Myocyte (in vitro differentiated cells): ENCODE results near the gene SLC9A7. TPM values are rescaled to one million over a fixed set of nuclear protein-coding genes. Genes with fewer than 3 reads are reported as not detected.

Experiments used
- DNase-seq: peaks from one replicate; pipeline ENCODE4 v3.0.0-alpha.2; 2012; ENCODE audit warnings: low read depth
- total RNA-seq: library from RNA; depleted of rRNA; stranded (reverse); fragments of >200 nt; gene quantifications from 2 replicates; pipeline ENCODE4 v1.2.3, GENCODE V29; 2014

The SLC9A7 gene
- total RNA-seq, 1 donor from 2014 or later, result 36.0 TPM

DNA sequence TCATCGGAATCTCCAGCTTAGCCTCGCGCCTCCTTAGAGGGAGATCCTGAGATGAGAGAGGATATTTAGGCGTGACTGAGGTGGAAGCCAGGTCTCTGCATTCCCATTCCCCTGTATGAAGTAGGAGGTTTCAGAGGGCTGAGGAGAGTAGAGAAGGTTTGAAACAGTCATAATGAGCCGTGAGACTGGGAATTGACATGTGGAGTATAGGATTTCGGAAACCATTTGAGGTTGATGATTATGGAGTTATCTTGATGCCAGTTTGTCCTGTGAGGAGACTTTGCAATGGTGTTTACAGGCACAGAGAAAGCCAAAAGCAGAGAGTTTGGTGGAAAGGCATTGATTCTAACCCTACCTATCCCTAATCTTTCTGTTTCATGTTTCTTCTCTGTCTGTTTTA lies 183.3 kb downstream of the SLC9A7 start:
- DNase-seq, result no peak

DNA sequence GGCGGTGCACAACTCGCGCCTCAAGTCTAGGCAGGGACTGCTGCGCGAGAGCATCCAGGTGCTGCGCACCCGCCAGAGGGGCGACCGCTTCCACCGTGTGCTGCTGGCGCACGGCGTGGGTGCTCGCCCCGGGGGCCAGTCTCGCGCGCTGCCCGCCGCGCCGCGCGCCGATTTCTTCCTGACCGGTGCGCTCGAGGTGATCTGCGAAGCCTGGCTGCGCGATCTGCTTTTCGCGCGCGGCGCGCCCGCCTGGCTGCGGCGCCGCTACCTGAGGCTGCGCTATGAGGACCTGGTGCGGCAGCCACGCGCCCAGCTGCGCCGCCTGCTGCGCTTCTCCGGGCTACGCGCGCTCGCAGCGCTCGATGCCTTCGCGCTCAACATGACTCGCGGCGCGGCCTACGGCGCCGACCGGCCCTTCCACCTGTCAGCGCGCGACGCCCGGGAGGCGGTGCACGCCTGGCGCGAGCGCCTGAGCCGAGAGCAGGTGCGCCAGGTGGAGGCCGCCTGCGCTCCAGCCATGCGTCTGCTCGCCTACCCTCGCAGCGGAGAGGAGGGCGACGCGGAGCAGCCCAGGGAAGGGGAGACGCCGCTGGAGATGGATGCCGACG lies 184.0 kb downstream of the SLC9A7 start:
- DNase-seq, result no peak

DNA sequence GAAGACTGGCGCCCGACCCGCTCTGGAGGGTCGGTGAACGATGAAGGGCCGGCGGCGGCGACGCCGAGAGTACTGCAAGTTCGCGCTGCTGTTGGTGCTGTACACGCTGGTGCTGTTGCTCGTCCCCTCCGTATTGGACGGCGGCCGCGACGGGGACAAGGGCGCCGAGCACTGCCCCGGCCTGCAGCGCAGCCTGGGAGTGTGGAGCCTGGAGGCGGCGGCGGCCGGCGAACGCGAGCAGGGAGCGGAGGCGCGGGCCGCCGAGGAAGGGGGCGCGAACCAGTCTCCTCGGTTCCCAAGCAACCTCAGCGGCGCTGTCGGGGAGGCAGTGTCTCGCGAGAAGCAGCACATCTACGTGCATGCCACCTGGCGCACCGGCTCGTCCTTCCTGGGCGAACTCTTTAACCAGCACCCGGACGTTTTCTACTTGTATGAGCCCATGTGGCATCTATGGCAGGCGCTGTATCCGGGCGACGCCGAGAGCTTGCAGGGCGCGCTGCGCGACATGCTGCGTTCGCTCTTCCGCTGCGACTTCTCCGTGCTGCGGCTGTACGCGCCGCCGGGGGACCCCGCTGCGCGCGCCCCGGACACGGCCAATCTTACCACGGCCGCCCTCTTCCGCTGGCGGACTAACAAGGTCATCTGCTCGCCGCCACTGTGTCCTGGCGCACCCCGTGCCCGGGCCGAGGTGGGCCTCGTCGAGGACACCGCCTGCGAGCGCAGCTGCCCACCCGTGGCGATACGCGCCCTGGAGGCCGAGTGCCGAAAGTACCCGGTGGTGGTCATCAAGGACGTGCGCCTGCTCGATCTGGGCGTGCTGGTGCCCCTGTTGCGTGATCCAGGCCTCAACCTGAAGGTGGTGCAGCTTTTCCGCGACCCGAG lies 184.8 kb downstream of the SLC9A7 start:
- DNase-seq, result no peak

DNA sequence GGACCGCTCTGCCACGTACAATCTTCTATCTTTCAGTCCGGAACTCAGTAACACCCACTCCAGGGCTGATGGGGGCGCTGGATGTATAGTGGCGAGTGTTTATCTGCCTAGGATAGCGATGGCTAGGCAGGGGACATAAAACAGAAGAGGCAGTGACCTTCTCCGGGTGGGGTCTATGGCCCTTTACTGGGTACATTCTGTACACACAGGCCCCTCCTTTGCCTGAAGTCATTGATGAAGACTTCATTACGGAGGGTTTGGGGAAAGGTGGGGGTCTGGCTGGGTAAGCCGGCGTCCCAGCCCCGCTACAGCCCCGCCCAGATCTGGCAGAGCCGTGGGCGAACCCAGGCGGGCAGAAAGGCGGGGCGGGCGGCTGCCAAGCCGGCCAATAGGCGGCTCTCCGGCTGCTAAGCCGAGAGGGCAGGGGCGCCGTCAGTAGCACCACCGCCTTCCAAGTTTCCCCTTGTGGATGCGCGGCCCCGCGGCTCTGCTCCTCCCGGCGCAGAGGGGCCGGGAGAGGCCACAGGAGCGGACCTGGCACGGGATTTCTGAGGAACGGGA lies 185.5 kb downstream of the SLC9A7 start, which contains the start of gene CHST7:
TSS of gene CHST7 (plus strand) at position 435 of the 561 bp plus-strand sequence. CDS start 167 bp downstream, outside the sequence.
- DNase-seq, result peak; percentile 69

DNA sequence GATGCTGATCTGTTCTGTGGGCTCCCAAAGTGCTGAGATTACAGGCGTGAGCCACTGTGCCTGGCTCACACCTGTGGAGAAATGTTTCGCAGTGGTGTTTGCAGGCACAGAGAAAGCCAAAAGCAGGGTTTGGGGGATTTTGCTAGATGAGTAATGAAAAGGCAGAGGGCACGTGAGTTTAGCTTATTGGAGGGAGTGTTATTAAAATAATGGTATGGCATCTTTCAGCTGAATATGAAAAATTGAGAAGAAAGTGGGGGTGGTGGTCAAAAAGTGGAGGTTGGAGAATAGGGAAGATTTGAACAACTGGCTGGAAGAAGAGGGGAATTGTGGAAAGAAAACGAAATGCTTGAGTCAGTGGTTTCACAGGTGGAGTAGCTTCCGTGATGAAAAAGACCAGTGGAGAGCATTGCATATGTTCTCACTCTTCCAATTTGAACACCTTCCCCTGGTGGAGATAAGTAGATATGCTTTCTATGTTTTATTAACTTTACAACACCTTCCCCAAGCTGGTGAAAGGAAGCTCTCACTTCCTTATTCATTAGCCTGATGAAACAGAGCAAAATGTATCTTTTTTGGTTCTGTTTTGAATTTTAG lies 186.5 kb downstream of the SLC9A7 start:
- no peak for DNase-seq

DNA sequence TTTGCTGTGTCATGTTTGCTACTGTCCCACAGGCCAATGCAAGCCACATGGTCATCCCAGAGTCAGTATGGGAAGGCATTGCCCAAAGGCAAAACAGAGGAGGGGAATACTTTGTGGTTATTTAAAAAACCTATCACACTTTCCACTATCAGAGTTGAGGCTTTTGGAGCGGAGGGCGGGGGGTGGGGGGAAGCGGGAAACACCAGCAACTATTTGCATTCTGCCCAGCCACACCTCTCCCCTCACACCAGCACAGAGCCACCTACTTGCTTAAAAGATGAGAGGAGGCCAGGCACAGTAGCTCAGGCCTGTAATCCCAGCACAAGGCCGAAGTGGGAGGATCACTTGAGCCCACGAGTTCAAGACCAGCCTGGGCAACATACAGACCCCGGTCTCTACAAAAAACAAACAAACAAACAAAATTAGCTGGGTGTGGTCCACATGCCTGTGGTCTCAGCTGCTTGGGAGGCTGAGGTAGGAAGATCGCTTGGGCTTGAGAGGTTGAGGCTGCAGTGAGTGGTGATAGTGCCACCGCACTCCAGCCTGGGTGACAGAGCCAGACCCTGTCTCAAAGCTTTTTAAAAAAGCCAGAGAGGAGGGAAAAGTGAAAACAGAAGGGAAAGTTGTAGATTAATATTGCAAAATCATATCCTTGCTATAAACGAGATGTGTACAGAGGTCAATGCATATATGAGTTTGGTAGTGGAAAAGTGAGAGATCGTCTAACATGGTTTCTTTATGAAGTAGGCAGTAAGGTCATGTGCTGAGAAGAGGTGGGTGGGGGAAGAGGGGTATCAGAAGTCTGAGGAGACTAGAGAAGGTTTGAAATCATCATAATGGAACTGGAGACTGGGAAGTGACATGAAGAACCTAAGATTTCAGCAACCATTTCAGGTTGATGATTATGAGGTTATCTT lies 187.2 kb downstream of the SLC9A7 start:
- DNase-seq, result no peak

DNA sequence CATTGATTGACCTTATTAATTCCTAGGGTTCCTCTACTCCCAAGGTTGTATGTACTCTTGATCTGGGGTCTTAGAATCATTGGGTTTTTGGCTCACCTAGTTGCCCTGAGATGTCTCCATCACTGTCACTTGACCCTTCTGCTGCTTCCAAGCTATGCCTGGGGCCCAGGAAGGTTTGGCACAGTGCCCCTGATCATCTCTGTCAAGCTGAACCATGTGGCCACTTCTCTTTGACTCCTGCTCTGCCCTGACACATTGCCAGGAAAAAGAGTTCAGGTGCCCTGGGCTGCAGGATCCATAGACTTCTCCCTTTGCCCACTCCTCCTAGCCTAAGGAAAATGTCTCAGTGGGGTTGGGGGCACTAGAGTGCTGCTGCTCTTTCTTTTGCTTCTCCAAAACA lies 189.3 kb downstream of the SLC9A7 start:
- no peak for DNase-seq

DNA sequence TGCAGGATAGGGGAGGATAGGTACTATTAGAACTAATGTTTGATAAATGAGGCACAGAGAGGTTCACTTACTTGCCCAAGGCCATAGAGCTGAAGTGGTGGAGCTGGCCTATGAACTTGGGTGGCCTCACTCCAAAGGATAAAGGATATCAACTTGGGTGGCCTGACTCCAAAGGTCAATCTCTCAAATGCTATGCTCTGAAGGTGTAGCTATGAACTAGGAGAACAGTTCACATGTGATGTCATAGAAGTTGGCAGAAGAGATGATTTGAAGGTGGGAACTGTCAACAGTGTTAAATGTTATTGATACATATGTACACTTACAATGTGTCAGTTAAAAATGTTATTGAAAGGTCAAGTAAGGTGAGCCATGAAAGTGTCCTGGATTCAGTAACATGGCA lies 191.5 kb downstream of the SLC9A7 start:
- DNase-seq, result no peak

DNA sequence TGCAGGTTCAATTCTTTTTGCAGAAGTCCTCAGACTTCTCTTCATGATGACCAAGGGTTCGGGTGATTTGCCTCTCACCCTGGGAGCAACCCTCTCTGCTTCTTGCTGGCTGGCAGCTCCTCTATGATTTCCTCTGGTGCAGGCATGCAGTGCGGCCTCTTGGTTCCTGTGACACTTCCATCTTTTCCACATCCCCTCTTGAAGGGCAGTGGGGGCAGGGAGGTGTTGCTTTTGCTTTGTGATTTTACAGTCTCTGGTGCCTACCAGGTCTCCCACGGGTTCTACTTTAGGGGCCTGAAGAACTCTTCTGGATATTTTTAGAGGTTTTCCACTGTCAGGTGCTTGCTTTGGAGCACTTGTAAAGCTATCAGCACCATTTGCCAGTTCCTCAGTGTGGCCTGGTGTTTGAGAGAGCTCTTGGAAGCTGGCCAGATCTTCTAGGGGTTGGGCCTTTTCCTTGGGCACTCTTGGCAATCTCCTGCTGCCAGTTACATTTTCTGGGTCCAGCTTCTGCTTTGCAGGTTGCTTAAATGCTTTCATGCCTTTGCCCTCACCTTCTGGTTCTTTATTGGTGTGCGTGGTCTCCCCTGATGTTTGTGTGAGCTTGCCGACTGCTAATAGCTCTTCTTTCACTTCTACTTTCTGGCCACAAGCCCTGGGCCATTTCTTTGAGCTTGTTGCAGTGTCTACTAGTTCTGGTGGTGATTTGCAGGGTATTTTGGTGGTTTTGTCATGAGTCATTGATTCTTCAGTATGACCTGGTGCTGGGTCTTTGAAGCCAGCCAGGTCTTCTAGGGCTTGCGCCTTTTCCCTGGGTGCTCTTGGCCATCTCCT lies 196.9 kb downstream of the SLC9A7 start:
- DNase-seq, result no peak

DNA sequence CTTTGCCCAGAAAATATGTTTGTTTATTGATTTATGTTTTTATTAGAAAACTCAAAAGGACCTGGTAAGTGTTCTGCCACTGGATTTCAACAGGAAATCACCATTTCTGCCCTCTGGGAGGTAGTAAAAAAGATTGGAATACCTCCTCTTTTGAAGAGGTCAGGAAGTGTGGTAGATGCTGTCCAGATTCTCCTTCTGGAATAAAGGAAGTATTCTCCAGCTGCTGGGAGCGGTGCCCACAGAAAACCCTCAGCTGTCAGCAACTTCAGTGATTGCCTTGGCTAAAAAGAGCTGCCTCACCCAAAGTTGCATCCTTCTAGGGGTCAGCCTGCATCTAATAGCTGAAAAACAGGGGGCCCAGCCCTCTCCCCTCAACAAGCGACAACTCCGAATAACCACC lies 199.9 kb downstream of the SLC9A7 start:
- peak; percentile 57 for DNase-seq

DNA sequence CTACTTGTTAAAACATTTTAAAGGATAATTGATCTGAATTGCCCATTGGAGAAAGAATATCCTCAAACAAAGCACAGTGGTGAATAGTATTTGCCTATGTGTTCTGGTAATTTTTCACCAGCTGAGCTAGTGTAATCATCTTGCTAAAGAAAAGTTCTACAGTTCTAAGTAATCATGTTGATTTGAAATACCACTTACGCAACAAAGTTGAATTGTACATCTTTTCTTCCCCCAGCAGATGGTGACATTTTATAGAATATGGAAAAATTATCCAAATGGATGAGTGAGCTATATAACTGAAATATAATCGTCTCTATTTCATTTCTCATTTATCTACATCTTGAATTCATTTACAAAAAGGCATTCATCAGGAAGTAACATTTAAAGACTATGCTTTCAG lies 204.0 kb downstream of the SLC9A7 start:
- peak; percentile 33 for DNase-seq

DNA sequence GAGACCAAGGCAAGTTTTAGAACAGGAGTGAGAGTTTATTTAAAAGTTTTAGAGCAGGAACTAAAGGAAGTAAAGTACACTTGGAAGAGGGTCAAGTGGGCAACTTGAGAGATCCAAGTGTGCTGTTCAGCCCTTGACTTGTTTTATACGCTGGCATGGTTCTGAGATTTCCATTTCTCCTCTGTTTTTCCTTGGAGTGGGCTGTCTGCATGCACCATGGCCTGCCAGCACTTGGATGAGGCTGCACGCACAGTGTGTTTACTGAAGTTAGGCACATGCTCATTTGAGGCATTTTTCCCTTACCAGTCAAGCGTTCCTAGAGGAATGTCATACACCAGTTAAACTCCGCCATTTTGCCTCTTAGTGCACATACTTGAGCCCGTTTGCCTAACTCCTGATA lies 205.0 kb downstream of the SLC9A7 start:
- no peak for DNase-seq

DNA sequence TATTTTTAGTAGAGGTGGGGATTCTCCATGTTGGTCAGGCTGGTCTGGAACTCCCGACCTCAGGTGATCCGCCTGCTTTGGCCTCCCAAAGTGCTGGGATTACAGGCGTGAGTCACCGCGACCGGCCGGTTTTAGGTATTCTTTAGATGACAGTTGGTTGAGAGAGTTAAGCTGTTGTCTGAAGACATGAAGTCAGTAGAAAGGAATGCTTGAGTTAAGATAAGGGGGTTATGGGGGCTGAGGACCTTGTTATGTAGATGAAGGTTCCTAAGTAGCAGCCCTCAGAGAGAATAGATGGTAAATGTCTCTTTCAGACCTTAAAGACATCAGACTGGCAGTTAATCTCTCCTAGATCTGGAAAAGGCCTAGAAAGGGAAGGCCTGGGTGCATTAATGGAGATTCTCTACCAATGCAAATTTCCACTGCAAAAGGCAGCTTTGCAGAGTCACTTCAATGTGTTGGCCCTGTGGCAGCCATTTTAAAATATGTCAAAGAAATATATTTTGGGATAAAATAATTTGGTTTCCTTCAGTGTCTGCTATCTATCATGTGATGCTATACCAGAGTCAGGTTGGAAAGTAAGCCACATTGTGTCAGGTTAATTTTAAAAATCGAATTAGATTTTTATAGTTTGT lies 207.3 kb downstream of the SLC9A7 start:
- peak; percentile 11 for DNase-seq

DNA sequence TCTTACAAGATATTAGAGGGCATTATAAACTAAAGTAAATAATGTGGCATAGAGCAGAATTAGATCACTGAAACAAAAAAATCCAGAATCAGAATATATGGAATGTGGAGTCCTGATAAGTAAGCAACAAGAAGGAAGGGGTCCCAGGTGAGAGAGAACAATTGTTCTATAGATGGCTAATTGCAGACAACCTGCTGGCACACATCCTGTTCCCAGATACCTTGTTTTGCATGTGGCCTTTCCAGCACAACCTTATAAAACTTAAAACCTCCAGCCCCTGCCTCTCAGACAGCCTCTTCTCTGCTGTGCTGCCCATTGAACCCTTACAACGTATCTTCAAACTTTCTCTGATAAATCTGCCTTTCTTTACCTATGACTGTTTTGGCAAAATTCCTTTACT lies 209.0 kb downstream of the SLC9A7 start:
- no peak for DNase-seq

Other genes starting within 250 kb of the SLC9A7 start
- 1.7 and 2.9 TPM in 2 replicates for gene ZNF674, start 213.7 kb downstream of the SLC9A7 start, total RNA-seq
- 11.8 and 13.8 TPM in 2 replicates for gene CHST7, start 185.4 kb downstream of the SLC9A7 start, total RNA-seq
- gene RP2, start 77.9 kb upstream of the SLC9A7 start, total RNA-seq, result 6.8 and 7.2 TPM in 2 replicates
- 2.2 and 2.8 TPM in 2 replicates for gene JADE3, start 153.3 kb upstream of the SLC9A7 start, total RNA-seq